HG03575 (cell line): ENCODE results near the gene TMEM273.
A peak's percentile ranks its signal among the peaks of the same experiment; 100 is the strongest.

Experiments used
- ATAC-seq: cut with Tn5 transposase; IDR thresholded peaks from one replicate; pipeline ENCODE4 v1.9.1; 2021; ENCODE audit not compliant: unreplicated experiment, insufficient number of reproducible peaks, low FRiP score; ENCODE audit errors: extremely low read depth

TMEM273 gene

DNA sequence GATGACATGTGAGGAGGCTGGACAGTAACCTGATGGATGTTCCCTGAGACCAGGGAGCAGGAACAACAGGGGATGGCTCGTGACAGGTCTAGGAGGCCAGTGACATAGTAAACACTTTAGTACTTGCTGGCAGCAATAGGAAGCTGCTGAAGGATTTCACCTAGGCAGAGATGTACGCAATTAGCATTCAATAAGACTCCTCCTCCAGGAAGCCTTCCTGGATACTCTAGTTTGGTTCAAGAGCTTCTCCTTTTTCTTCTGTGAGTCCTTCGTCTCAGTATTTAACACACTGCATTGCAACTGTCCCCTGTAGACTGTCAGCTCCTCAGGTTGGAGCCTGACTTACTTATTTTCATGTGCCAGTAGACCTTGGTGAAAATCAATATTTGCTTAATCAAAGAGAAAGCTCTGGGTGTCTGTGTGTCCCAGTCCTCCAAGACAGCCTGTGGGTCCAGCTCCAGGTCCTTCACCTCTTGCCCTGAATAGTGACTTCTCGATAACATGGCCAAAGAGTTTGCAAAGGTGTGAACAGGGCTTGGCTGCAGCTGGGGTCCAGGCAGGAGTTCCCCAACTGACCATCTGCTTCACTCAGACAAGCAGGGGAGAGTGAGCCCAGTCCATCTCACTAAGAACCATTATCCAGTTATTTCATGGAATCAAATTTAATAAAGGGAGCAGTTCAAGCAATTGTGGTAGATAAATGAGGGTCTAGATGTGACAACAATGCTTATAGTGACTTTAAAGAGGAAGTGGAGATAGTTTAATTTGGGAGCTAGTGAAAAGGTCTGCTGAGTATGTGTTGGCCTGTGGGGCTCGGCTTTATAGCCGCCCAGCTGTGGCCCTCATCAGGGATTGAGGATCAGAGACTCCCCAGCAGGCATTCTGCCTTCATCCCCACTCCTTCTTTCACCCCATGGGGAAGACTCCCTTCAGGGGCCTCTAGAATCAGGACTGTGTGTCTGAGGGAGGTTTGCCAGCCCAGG, 9.4 kb downstream of the TMEM273 start:
- ATAC-seq, result no peak

DNA sequence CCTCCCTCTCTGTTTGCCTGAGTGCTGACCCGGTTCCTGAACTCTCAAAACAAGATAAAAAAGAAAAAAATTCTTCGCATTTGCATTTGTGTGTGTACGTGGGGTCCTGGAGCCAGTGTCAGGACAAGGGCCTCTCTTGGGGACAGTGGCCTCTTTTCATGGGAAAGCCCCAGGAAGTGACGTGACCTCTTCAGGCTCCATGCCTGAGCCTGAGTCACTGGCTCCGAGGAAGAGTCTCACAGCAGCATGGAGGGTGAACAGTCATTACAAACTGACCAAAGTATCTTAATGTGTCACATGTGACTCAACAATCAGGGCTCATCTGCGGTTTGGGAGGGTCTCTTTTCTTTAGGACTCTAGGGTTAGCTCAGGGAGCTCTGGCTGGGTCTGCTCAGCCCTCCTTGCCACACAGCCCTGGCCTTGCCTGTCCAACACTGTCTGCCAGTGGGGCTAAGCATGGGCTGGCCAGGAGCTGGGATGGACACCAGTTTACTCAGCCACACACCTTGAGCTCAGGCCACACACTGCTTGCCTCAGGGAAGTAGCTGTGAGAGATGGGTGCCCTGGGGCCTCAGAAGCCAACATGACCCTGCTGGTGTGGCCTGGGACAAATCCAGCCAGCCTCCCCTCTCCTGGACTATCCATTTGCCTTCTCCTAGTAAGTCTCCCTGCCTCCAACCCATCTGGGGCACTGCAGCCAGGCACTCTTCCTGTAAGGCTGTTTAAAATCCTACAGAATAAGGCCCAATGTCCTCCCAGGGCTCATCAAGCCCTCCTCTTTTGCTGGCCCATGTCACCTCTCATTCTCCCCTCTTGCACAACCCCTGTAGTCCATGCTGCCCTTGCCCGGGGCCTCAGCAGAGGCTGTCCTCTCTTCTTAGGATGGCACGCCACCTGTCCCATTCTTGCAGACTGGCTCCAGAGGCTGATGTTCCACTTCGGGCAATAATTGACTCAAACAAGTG, 10.5 kb downstream of the TMEM273 start:
- peak; percentile 57 for ATAC-seq

DNA sequence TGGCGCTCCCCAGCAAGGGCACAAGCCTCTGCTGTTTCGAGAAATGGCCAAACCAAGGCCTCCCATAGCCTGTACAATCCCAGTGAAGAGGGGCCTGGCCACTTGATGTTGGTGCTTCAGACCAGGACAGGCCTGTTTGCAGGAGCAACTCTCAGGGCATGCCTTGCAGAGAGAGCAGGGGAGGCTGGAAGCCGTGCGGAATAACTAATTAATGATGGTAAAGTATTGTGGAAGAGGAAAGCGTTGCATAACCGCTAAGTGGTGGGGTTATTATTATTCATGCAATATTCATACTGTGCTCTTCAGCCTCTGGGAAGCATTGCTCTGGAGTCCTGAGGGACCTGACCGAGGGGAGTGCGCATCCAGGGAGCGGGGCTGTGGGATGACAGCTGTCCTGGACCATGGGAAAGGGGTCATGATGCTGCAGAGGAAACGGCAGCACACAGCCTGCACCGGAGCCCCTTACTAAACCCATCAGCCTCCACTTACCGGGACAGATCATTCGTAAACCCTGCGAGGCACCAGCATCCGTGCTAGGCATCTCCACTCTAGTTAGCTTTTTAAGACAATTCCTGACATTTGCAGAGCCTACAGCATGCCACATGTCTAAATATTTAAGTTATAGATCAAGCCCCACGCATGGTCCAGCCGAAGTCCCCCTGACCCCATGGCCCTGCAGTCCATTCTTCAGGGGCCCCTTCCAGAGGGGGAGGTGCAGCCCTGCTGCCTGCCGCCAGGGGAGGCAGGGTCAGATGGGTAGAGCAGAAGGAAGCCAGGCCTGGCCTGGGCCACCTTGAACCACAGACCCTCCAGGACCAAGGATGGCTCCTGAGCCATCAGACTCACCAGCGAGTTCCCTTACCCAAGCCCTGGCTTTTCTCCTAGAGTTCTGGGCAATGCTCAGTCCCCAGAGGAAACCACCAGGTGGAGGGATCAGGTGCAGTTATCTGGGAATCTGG, 11.6 kb downstream of the TMEM273 start:
- ATAC-seq, result no peak

DNA sequence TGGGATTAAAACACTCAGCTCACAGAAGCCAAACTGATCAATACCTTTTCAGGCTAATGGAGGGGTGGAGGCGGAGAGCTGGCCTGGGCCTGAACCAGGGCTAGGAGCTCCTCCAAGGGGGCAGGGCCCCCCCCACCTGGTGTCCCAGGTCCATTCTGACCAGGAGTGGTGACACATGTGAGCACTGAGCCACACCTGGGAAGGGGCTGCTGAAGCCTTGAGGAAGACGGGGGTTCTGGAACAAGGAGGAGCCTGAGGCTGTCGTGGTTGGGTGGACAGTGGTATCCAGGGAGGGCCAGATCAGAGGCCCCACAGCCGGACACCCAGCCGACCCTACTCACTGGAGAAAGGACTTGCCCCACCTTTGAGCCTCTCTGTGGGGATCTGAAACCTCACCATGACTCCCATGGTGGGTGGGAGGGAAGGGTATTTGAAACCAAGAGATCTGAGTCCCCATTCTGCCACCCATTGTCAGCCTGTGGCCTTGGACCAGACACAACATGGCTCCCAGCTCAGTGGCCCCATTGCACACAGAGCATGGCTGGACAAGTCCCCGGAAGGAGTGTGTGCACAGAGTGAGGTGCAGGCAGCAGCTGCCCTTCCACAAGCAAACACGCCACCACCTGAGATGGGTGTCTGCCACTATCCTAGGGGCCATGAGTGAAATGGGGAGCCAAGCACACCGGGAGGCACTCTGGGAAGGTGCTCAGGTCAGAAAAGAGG, 12.4 kb downstream of the TMEM273 start:
- no peak for ATAC-seq

DNA sequence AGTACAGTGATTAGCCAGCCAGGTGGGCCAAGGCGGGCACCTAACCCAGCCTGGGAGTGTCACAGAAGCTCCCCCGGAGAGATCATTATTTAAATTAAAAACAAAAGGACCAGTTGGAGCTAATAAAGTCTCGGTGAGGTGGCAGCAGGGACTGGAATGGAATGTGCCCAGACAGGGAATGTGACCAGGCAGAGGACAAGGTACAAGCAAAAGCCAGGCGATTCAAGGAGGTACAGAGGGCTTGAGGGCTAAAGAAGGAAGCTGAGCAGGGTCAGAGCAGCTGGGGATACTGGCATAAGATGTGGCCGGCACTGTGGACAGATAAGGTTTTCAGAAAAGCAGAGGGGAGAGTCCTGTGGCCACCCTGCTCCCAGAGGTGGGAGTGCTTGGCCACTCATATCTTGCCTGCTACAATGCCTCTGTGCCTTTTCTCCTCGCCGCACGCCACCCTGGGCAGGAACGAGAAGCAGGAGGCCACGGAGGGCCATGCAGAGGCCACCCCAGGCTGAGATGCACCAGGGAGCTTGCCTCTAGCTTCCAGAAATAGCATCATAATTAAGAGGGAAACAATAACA, 13.2 kb downstream of the TMEM273 start:
- ATAC-seq, result no peak

DNA sequence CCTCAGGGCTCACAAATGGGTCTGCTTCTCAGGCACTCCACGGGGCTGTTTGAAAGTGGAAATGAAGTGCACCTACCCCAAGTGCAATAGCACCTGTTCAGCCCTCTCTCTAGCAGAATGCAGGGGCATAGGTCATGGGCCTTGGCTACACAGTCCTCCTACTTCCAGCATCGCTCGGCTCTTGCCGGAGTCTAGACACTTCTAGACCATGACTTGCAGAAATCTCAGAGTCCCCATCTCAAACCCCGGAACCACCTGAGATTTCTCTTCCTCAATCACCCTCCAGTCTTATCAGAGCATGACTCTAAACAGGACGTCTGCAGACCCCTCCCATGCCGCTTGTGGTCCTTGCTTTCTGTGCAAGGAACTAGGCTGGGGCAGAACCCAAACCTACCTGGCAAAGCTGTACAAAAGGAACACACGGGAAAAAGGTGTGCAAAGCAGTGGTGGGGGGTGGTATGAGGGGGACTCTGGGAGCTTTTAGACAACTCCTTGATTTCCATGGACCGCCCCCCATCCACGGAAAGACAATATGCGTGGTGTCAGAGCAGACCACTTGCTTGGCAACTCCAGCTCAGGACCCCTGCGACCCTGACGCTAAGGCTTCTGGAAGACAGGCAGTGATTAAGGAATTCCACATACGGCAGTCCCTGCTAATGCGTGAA, 13.8 kb downstream of the TMEM273 start:
- no peak for ATAC-seq

DNA sequence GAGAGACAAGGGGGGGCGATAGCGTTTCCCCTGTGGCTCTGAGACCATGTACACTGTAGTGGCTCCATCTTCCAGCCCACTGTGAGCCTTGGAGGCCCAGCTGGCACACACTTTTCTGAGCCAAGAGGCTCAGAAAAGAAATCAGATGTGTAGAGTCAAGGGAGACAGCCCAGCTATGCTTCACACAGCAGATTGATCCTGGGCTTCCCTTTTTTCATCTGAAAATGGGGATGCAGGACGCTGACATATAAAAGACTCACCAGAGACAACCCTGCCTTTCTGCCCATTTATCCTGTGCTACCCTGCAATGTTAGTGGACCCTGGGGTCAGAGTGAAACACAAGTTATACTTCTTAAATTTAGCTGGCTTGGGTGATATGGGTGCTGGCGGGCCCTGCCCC, 14.3 kb downstream of the TMEM273 start:
- ATAC-seq, result no peak

DNA sequence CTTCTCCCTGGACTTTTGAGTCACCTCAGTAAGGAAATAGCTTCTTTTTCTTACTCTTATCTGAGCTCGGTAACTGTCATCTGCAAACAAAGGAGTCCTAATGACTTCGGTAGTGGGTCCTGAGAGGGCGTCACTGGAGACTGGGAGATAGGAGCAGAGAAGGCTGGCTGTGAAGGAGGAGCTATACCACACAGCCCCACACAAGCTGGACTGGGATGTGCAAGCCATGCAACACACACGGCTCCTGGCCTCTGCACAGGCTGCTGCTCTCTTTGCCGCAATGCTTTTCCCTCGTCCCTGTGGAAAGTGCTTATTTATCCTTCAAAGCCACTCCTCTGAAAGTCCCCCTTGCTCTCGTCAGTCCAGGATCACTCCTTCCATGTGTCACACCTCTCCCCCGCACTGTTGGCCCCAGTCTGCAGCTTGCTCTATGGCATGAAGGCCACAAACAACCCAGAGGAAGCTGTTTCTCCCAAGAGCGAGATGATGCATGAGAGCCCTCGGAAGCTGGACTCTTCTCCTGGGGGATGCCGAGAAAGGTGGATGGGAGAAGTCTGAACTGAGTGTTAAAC, 14.9 kb downstream of the TMEM273 start:
- ATAC-seq, result no peak

DNA sequence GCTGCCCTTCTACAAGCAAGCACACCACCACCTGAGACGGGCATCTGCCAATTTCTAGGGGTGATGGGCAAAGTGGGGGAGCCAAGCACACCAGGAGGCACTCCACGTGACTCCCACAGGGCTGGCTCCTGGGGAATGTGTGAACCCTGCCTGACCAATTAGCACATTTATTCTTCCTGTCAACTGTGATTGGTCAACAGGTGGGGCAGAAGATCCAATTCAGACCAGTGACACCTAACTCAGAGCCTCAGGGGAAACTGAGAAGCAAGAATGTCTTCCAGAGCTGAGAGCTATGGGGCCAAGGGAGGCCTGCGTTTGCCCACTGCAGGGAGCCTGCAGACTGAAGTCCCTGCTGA, 15.4 kb downstream of the TMEM273 start:
- ATAC-seq, result no peak

DNA sequence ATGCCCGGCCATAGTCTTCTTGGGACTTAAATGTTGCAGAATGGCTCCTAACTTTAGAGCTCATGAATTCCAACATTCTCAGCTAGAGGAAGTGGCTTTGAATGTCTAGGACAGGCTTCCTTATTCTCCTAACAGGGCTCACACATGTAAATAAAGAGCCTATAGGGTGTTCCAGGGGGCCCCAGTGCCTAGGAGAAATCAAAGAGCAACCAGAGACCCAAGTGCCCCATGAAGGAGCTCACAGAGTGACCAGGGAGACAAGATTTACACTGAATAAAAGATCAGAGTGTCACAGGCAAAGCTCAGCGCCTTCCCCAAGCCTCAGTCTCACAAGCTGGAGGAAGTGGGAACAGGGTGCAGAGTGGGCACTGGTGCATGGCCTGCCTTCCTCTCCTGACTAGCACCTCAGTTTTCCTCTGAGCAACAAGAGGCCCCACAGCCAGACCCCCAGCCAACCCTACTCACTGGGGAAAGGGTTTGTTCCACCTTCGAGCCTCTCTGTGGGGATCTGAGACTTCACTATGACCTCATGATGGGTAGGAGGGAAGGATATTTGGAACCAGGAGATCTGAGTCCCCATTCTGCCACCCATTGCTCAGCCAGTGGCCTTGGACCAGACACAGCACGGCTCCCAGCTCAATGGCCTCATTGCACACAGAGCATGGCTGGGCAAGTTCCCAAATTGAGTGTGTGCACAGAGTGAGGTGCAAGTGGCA, 16.0 kb downstream of the TMEM273 start:
- no peak for ATAC-seq

DNA sequence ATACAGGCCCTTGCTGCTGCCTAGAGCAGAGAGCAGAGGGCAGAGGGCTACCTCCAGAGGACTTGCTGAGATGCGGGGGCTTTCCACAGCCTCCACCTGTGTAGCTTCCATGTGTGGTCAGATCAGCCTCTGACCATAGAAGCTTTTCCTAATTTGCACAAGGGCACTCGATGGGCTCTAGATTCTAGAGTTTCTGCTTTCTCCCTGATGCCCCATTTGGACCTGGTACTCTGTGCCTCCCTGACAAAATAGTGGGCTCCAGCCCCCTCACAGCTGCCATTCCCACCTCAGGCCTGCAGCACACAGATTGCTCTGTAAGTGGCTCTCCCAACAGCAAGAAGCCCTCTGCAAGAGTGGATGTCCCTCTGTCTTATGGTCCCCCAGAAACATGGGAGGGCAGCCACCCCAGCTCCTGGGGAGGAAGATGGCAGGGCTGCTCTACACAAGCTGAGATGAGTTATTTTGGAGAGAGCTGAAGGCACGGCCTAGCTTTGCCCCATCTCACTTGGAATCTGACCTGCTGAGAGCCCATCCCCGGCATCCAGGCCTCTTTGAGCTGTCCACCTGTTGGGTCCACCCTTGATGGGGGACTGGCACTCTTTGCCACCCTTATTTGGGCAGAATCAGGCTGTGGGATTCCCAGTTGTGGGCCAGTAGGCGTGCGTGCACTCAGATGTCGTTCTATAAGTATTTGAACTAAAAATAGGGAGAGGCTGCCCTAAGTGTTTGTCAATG, 16.7 kb downstream of the TMEM273 start:
- no peak for ATAC-seq

DNA sequence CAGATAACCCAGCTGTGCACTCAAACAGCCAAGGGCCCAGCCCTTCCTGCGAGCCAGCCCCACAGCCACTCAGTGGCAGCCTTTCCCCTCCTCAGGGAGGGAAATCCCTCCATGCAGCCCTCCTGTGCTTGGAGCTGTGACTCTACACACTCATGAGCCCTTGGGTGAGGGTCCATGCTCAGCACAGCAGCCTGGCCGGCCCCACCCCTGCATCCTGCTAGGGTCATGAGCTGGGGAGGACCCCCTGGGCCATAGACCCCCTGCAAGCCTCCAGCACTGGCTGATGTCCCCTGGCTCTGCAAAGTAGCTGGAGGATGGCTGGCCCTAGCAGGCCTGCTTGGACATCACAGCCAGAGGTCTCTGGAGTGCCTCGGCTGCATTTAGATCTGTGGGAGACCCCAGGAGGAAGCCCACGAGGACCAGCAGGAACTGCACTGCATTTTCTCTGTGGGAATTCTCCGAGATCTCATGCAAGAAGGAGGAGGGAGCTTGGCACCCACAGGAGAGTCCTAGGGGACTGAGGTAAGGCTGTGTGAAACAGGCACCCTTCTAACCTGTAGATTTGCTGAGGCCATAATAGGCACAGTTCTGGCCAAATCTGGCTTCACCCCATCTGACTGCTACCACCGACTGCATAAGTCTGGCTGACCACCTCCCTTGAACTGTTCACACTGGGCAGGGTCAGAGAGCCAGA, 17.4 kb downstream of the TMEM273 start:
- ATAC-seq, result no peak

DNA sequence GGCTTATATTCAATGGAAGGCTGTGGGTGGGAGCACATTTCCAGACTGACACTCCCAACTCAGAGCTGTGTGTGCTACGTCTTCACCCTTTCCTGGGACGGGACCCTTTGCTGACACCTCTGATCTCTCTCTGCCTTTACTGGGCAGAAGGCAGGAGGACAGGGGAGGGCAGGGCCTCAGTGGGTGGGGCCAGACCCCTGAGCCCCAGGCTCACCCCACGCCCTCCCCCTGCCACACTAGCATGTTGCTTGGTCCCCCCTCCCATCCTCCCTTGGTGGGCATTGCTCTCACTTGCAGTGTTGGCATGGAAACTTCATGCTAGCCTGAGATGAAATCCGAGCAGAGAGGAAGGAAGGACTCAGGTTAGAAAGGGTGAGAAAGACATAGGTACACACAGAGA, 18.4 kb downstream of the TMEM273 start:
- ATAC-seq, result no peak

DNA sequence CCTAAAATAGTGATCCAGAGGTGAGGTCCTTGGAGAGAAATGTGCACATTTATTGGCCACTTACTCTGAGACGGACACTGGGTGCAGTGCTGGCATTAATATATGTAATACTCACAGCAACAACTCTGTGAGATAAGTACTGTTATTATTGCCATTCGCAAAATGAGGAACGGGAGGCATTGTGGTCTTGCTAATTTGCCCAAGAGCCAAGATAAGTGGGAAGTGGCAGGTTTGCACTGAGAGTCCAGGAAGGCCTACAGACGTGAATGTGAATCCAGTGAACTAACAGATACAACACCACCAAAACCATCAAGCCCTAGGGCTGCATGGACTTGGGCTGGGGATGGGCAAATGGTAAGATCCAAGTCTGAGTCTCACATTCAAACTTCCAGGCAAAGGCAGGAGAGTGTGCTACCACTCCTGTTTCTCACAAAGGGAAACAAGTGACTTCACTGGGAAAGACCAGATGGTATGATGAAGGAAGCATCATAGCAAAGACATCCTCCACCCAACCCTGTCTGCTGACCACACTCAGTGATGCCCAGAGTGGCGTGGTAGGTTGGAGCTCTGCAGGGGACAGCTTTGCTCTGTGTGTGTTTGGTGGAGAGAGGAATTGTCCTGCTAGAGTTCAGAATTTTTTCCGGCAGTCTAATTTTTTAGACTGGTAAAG, 19.2 kb downstream of the TMEM273 start:
- ATAC-seq, result no peak

DNA sequence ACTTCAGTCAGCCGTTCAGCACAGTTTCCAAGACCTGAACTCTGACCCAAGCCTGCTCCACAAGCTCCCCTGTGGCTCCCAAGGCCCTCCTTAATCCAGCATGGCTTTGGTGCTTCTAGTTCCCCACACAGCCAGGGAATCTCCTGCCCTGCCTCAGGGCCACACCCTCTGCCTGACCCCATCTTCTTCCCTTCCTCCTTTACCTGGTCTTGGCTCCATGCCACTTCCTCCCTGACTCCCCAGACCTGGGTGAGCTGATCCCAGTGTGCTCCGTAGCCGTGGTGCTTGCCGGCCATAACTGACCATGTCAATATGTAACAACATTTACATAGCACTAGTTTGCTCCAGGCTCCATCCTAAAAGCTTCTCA, 20.0 kb downstream of the TMEM273 start:
- no peak for ATAC-seq
